Measurements from ENCODE around the gene SPACA9. TPM values are rescaled to one million over a fixed set of nuclear protein-coding genes. Genes with fewer than 3 reads are reported as not detected.

The SPACA9 gene
- total and polyA plus RNA-seq, 10 donors = 1.1 to 5.6 (median 2.5) TPM

DNA sequence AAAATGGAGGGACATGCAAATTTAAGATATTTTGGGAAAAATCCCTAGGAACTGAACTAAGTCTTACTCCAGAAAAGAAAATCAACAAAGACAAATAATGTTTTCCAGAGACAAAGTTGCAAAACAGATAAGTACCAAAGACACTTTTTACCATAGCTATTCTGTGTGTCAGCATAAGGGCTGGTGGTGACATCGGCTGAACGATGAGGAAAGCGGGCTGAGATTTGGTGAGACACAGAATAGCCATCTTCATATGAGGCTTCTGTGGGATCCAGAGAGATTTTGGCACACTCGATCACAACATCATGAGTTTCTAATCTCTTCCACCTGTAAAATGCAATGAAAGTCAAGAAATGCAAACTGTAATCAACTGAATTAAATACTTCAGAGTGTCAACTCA, 33.4 kb downstream of the SPACA9 start:
- H3K4me3 ChIP-seq = no peak overlapping the region
- H3K36me3 ChIP-seq = peaks cover 10 to 96% (median 64%) of the 10 kb centered on the region in 6 donors
- TF ChIP-seq, protein P1, sequence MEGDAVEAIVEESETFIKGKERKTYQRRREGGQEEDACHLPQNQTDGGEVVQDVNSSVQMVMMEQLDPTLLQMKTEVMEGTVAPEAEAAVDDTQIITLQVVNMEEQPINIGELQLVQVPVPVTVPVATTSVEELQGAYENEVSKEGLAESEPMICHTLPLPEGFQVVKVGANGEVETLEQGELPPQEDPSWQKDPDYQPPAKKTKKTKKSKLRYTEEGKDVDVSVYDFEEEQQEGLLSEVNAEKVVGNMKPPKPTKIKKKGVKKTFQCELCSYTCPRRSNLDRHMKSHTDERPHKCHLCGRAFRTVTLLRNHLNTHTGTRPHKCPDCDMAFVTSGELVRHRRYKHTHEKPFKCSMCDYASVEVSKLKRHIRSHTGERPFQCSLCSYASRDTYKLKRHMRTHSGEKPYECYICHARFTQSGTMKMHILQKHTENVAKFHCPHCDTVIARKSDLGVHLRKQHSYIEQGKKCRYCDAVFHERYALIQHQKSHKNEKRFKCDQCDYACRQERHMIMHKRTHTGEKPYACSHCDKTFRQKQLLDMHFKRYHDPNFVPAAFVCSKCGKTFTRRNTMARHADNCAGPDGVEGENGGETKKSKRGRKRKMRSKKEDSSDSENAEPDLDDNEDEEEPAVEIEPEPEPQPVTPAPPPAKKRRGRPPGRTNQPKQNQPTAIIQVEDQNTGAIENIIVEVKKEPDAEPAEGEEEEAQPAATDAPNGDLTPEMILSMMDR (IDR thresholded peaks at IDR 0.05 in 8 of 11, conservative IDR thresholded peaks at IDR 0.05 in 3 of 11) = no peak
- no peak for TF ChIP-seq POLR2A (IDR thresholded peaks at IDR 0.05)
- no peak for TF ChIP-seq POLR2AphosphoS5 (IDR thresholded peaks at IDR 0.05)
- H3K4me1 ChIP-seq = peaks cover 0 to 13% (median 0%) of the 10 kb centered on the region in 6 donors
- intact Hi-C loops (cut with DNase I; ENCODE audit: low total_unique reads) = no loop called here
- H3K27me3 ChIP-seq (replicated peaks in 1 of 7) = no peaks in the 10 kb centered on the region
- WGBS, 5 donors = 95 to 97% (median 97%) methylated on average over 4 of the region's 4 CpGs
- H3K27ac ChIP-seq = no peak overlapping the region
- H3K9me3 ChIP-seq = peaks cover 0 to 6% (median 0%) of the 10 kb centered on the region in 8 donors
- DNase-seq = no peak

DNA sequence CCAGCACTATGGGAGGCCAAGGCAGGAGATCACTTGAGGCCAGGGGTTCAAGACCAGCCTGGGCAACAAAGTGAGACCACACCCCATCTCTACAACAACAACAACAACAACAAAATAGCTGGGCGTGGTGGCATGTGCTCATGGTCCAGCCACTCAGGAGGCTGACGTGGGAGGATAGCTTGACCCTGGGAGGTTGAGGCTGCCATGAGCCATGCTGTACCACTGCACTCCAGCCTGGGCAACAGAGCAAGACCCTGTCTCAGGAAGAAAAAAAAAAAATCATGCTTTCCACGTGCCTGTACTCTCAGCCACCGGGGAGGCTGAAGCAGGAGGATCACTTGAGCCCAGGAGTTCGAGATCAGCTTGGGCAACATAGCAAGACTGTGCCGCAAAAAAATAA, 36.2 kb downstream of the SPACA9 start:
- H3K27me3 ChIP-seq (replicated peaks in 1 of 7) = no peaks in the 10 kb centered on the region
- no peak overlapping the region for H3K4me3 ChIP-seq
- TF ChIP-seq POLR2A (IDR thresholded peaks at IDR 0.05) (no peak), POLR2AphosphoS5 (IDR thresholded peaks at IDR 0.05) (no peak)
- TF ChIP-seq, protein P1 (IDR thresholded peaks at IDR 0.05 in 8 of 11, conservative IDR thresholded peaks at IDR 0.05 in 3 of 11) = no peak
- intact Hi-C loops (cut with DNase I; ENCODE audit: low total_unique reads) = no loop called here
- H3K27ac ChIP-seq = no peak overlapping the region
- peaks cover 12 to 98% (median 74%) of the 10 kb centered on the region in 6 donors for H3K36me3 ChIP-seq
- DNase-seq = no peak
- WGBS, 5 donors = 89 to 98% (median 95%) methylated on average over 6 of the region's 6 CpGs
- H3K9me3 ChIP-seq = peaks cover 0 to 6% (median 0%) of the 10 kb centered on the region in 8 donors
- H3K4me1 ChIP-seq = no peaks in the 10 kb centered on the region

DNA sequence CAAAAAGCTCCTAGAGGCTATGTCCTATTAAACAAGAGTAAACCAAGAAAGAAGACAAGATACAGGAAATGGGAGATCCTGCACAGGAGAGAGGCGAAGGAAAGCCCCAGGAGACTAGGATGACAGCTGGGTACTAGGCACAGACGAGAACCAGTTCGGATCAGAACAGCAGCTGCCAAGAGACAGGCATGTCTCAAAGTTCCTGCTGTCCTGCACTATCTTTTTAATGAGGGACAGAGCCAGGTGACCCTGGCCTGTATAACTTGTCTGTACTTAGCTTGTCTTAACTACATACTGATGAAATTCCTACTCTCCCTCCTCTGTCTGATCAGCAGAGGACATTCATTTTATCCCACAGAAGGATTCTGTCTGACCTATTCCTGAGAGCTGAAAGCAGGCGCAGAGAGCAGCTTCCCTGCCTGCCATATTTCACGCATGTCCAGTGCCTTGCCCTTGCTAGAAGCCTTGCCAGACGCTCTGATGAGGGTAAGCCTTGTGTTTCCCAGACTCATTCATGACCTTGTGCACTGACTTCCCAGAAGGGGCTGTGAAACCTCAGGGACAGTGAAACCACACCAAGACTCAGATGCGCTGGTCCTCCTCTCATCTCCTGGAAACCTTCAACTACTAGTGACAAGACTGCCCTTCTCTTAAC, 41.0 kb downstream of the SPACA9 start:
- Histone ChIP-seq H3K9me3 (peaks cover 0 to 6% (median 0%) of the 10 kb centered on the region in 8 donors), H3K4me3 (no peak overlapping the region), H3K4me1 (no peaks in the 10 kb centered on the region), H3K27me3 (replicated peaks in 1 of 7) (no peaks in the 10 kb centered on the region), H3K36me3 (peaks cover 12 to 100% (median 87%) of the 10 kb centered on the region in 6 donors), H3K27ac (no peak overlapping the region)
- 93 to 99% (median 97%) methylated on average over 7 of the region's 7 CpGs for WGBS, 5 donors
- no peak for DNase-seq
- TF ChIP-seq POLR2A (IDR thresholded peaks at IDR 0.05) (no peak), POLR2AphosphoS5 (IDR thresholded peaks at IDR 0.05) (no peak)
- TF ChIP-seq, protein P1 (IDR thresholded peaks at IDR 0.05 in 8 of 11, conservative IDR thresholded peaks at IDR 0.05 in 3 of 11) = no peak
- intact Hi-C loops (cut with DNase I; ENCODE audit: low total_unique reads) = no loop called here

DNA sequence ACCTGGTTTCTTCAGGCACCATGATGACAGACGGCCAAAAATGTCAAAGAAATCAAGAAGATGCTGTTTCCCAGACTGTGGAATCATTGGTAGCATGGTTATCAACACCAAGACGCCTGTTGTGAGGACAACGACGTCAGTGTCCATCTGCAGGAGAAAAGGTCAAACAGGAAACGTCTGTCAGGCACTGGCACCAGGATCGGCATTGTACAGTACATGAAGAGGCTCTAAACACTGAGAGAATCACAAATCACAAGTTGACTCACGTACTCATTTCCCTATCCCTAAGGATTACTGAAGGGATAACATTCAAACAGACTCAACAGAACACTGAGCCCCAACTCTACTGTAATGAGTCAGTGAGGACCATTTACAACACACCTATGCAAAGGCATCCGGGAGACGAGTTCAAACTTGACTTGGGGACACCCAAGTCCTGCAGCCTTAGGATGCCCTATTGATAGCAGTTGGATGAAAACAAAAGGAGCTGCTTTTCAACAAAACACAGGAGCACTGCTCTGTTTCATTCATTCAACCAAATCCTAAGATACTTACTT, 44.7 kb downstream of the SPACA9 start:
- intact Hi-C loops (cut with DNase I; ENCODE audit: low total_unique reads) = no loop called here
- no peak for DNase-seq
- Histone ChIP-seq H3K27ac (no peak overlapping the region), H3K27me3 (replicated peaks in 1 of 7) (no peaks in the 10 kb centered on the region), H3K4me1 (no peaks in the 10 kb centered on the region), H3K36me3 (peaks cover 12 to 100% (median 91%) of the 10 kb centered on the region in 6 donors), H3K9me3 (no peaks in the 10 kb centered on the region), H3K4me3 (no peak overlapping the region)
- 87 to 93% (median 89%) methylated on average over 9 of the region's 9 CpGs for WGBS, 5 donors
- no peak for TF ChIP-seq POLR2AphosphoS5 (IDR thresholded peaks at IDR 0.05)
- no peak for TF ChIP-seq POLR2A (IDR thresholded peaks at IDR 0.05)
- TF ChIP-seq, protein P1 (IDR thresholded peaks at IDR 0.05 in 8 of 11, conservative IDR thresholded peaks at IDR 0.05 in 3 of 11) = no peak
